Colon (tissue), 2 donors: Measurements from ENCODE around the gene KITLG.
A peak's percentile ranks its signal among the peaks of the same experiment; 100 is the strongest.
"Not testable (repeated sequence)": the region's sequence is repeated elsewhere in the genome, so short reads cannot be mapped to it uniquely, and the experiment has no call there.

Source experiments
- FAIRE-seq: peaks from 2 replicates; lab custom pipeline; 2012; peaks lifted over from hg19 to GRCh38; lab: Jason Lieb, UNC
- donor health status: control.
- donor health status: control.

Gene KITLG

GRCh38 chr12:88580051-88580871, at the start of gene KITLG:
Gene KITLG, minus strand, starts transcription at chr12:88580471. Its CDS starts 193 bp downstream, at chr12:88580278.
- FAIRE-seq, result no peak

DNA sequence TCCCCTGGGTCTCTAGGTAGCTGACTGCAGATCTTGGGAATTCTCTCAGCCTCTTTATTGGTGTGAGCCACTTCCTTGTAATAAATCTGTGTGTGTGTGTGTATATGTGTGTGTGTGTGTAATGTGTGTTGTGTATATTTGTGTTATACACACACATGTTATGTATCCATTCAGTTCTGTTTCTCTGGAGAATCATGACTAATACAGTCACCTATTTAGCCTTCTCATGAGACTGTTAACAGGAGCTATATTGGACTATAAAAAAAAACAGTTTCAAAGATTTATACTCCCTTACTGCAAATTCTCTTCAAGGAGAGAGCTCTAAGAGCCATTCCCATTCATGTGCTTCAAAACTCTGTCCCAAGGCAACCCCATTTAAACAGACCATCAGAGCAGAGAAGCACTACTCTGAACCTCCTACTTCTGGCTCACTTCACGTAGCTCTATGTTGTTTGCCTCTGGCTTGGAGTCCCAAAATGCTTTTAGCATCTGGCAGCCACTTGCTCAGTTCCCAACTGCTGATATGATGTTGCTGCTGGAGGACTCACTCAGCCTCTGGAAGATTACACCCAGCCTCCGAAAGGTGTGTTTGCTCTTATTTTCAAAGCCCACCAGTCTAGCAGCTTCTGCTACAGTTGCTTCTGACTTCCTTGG, 48.7 kb upstream of the KITLG start:
- no peak for FAIRE-seq

DNA sequence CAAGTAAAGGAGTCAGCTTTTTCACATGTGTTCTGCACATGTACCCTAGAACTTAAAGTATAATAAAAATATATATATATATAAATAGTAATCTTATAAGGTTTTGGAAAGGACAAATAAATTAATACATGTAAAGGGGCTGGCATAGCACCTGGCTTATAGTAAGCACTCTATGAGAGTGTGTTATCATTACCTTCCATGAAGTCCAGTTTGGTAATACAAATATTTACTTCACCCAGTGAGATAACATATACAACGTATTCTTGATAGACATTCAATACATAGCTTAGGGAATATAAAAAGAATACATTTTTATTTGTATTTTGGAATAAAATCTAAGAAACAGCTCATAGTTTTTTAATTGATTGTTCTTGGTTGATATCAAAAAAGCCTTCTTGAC, 47.8 kb upstream of the KITLG start:
- FAIRE-seq, result not testable (repeated sequence)

DNA sequence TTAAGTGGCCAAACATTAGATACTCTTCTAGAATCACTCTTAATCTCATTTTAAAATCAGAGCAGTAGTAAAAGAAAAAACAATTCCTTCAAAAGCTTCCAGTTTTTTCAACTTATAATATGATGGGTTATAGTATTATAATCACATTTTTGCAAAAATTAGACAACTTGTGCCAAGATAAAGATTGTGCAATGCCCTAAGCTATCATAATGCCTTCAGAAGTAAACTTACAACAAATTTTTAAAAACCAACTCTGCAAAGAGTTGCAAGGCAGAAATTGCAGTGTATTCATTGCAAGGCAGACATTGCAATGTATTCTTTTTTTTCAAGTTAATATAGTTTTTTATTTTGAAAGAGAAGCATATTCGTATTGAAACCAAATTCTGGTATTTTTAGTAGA, 47.2 kb upstream of the KITLG start:
- FAIRE-seq, result no peak

DNA sequence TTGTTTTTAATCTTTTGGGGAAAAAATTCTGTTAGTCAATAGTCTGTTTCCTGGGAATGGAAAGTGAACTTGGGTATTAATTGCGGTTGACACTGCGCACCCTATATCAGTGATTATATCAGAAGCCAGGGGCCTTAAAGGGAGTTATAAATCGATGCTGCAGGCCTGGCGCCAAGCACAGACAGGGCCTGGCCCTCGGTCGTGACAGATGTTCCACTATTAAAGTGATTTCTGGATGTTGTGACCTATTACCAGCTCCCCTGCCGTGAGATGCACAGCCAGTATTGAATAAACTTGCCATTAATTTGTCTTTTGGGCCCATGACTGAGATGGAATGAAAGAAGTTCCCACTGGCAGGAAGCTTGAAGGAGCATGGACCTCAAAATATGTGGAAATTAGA, 45.1 kb upstream of the KITLG start:
- FAIRE-seq, result no peak

GRCh38 chr12:88624911-88625310, 44.6 kb upstream of the KITLG start:
- FAIRE-seq, result no peak

DNA sequence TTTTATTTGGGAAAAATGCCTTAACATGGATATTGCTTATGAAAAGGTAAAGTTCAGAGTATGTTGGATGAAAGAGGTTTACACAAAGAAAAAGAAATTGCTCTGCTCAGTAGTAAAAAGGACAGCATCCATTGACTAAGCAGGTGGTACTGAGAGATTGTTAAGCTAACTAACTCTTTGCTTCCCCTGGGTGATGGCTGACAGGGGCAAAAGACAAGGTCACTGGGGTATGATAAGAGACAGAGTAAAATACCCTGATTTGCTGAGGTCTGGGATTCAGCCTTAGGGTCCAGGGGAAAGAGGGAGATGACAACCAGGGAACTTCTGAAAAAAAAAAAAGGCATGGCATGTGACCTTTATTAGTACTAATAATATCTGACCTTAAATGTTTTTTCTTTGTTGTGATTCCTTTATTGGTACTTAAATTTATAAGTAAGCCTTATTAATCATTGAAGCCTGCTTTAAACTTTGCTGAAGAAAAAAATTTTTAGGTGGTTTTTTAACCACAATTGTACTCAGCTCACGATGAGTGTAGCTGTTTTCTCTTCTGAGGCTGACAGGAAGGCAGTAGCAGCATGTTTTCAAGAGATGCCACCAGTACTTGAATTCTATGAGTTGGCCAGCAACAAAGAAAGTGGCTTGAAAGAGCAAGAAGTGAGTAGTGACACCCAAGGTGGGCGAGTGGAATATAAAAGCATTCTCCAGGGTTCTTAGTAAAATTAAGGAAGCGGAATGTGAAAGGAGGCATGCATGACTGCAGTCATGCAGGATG, 43.7 kb upstream of the KITLG start:
- FAIRE-seq, result no peak

DNA sequence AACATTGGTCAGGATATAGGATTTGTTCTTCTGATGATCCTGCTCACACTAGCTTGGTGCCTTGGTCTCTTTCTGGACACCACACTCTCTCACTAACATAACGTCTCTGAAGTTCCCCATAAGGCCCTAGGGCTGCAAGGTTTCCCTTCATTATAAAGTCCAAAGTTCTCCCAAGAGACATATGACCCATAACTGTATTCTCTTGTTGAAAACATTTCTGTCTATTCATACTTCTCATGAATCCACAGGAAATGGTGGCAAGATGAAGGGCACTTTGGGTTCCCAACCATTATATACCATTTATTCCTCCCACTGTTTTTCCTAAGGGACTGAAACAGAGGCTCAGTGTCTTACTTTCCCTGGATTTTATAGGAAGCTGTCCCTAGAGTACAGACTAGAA, 37.1 kb upstream of the KITLG start:
- no peak for FAIRE-seq

GRCh38 chr12:88615490-88615889, 35.2 kb upstream of the KITLG start:
- no peak for FAIRE-seq

- FAIRE-seq, result no peak
Measured at GRCh38 chr12:88604646-88605045, 24.4 kb upstream of the KITLG start.

DNA sequence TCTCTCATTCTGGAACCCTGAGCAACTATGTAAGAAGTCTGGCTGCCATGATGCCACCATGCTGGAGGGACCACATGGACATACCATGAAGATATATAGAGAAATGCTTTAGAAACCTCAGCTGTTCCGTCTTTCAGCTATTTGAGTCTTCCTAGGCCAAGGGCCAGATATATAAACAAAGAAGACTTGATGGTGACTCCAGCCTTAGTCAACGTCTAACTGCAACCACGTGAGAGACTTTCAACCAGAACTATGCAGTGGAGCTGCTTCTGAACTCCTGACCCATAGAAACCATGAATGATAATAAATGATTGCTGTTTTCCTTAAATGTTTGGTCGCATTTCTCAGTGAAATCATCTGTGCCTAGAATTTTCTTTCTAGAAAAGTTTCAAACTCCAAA, 20.0 kb upstream of the KITLG start:
- no peak for FAIRE-seq

DNA sequence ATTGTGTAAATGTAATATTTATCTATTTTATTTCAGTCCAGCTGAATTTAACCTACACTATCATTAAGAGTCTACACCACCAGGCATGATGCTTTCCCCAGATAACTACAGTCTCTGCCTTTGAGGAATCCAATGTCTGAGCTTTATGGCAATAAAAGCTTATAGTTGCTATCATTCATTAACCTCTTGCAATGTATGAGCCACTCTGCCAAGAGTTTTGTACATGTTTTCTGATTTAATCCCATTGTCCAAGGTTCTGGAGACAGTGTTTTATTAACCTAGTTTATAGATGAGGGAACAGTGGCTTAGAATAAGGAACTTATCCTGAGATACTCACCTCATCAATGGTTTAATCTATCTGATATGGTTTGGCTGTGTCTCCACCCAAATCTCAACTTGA, 17.1 kb upstream of the KITLG start:
- FAIRE-seq, result no peak

- peak; percentile 90 for FAIRE-seq
Measured at GRCh38 chr12:88595697-88596096, 15.4 kb upstream of the KITLG start.

GRCh38 chr12:88594780-88595179, 14.5 kb upstream of the KITLG start:
- peak; percentile 5 for FAIRE-seq

DNA sequence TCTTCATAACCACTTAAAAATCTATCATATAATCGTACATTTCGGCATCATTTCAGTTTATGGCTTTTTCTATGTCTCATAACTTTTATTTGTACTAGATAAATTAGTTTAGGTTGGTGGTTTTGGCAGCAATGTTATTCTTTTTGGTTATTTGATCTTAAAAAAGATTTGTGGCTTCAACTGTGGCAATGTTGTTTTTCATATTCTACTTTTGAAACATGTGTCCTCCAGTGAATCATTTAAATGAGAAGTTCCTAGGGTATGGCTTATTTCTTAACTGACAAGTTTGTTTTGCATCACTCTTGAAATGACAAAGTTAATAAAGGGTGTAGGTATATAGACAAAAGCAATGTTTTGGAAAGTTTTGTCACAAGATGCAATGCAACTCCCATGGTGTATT, 11.1 kb upstream of the KITLG start:
- FAIRE-seq, result no peak

- no peak for FAIRE-seq
Measured at GRCh38 chr12:88590851-88591250, 10.6 kb upstream of the KITLG start.

- FAIRE-seq, result no peak
Measured at GRCh38 chr12:88585077-88585476, 4.8 kb upstream of the KITLG start.

- FAIRE-seq, result no peak
Measured at GRCh38 chr12:88579601-88580050, 645 bp downstream of the KITLG start.

GRCh38 chr12:88579161-88579517, 1.1 kb downstream of the KITLG start:
- FAIRE-seq, result no peak

DNA sequence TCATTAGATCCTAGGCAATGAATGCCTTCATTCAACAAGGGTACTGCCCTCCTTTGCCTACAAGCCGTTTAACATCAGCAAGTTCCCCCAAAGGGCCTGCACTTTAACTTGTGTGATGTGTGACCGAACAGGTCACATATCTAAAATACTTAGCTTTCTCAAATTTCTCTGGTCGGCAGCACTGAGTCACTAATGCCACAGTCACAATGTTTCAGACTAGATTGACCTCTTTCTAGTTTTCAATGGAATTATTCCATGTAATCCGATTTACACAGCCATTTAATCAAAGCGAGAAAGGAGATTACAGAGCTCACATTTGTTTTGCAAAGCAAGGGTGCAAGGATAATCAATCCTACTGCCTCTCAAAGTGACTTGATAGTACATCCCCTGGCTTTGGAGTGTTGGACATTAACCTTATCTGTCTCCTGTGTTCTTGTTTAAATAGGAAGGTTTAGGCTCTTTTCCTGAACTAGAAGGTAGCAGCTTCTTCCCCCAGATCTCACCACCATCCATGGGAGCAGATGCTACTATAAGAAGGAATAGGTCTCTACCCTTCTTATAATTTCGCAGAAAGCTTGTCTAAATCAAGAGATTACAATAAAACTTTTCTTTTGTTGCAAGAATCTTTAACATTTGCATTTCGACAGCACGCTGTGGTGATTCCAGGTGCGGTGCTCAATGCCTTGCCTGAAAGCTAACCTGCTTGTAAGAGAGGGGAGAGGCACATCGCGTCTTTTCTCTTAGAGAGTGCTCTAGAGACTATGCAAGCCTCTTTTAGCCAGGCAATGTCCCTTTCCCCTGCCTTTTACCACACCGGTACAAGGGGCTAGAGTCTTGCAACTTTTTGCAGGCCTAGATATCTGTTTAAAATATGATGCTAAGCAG, 1.8 kb downstream of the KITLG start:
- FAIRE-seq, result no peak

DNA sequence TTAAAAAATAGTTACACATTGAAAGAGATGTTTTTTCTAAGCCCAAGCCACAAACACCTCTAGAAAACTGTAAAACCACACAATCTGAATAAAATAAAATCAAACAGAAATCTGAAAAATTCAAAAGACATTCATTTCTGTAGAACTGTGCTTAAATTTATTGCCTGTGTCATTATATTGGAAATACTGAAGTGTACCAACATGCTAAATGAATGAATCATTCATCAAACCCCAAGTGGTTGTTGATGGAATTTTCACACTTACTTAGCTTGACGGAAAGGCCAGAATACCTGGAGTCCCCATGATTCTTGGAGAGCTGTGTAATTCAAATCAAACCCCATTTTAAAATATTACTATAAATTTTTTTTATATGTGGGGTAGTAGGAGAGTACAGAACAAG, 2.7 kb downstream of the KITLG start:
- no peak for FAIRE-seq

DNA sequence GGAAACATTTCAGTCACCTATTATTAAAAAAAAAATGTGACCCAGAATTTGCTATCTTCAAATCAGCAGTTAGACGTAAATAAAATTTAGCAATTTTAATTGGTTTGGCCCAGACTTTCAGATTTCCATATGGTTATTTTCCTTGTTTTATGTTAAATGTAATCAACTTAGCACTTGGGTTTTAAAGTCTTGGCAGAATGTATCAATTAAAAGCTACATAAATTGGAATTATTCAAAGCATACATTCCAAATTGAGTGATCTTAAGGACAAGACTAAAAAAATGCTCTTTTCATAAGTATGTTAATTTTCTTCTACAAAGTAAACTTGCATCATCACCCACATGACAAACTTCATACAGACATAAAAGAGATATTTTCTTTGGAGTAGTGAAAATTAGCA, 3.4 kb downstream of the KITLG start:
- no peak for FAIRE-seq
